ENCODE data around the gene QKI.

DNA sequence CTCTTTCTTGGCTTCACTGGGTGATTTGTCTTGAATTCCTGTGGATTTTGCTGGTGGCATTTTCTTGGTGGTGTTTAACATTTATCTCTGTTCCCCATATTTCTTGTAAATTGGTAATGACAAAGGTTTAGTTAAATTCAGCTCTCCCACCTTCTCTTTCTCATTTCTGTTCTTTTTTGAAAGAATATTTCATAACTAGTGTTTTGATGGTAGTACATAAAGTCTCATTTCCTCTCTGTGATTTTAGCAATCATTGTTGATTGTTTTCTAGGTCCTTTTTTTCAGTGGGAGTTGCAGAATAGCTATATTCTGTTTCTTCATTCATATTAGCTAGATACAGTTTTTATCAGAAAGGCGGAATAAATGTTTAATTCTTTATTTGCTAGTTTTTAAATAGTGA, 73.1 kb downstream of the QKI start:
- TF ChIP-seq CTCF (IDR thresholded peaks at IDR 0.05; ENCODE audit: insufficient read depth, low read depth, low read length) = no peak
- TF ChIP-seq EZH2 (IDR thresholded peaks at IDR 0.05; ENCODE audit: insufficient read depth, low read length) = no peak
